GM12872 (cell line): Measurements from ENCODE around the gene PITX2.

ENCODE experiments used
- TF ChIP-seq, protein P1 (sequence below): IDR thresholded peaks from 3 replicates; pipeline ENCODE4 v1.5.1; 2011; ENCODE audit warnings: low read depth, mild to moderate bottlenecking, low read length, moderate library complexity; ENCODE audit not compliant: insufficient read depth

PITX2 gene

GRCh38 chr4:110663206-110663605 lies 40.3 kb upstream of the PITX2 start:
- TF ChIP-seq, protein P1, sequence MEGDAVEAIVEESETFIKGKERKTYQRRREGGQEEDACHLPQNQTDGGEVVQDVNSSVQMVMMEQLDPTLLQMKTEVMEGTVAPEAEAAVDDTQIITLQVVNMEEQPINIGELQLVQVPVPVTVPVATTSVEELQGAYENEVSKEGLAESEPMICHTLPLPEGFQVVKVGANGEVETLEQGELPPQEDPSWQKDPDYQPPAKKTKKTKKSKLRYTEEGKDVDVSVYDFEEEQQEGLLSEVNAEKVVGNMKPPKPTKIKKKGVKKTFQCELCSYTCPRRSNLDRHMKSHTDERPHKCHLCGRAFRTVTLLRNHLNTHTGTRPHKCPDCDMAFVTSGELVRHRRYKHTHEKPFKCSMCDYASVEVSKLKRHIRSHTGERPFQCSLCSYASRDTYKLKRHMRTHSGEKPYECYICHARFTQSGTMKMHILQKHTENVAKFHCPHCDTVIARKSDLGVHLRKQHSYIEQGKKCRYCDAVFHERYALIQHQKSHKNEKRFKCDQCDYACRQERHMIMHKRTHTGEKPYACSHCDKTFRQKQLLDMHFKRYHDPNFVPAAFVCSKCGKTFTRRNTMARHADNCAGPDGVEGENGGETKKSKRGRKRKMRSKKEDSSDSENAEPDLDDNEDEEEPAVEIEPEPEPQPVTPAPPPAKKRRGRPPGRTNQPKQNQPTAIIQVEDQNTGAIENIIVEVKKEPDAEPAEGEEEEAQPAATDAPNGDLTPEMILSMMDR: no peak

- TF ChIP-seq, protein P1: no peak
These were observed 37.9 kb upstream of the PITX2 start for GRCh38 chr4:110660755-110661154.

- TF ChIP-seq, protein P1: no peak
These were observed 31.4 kb upstream of the PITX2 start for GRCh38 chr4:110654254-110654635.

DNA sequence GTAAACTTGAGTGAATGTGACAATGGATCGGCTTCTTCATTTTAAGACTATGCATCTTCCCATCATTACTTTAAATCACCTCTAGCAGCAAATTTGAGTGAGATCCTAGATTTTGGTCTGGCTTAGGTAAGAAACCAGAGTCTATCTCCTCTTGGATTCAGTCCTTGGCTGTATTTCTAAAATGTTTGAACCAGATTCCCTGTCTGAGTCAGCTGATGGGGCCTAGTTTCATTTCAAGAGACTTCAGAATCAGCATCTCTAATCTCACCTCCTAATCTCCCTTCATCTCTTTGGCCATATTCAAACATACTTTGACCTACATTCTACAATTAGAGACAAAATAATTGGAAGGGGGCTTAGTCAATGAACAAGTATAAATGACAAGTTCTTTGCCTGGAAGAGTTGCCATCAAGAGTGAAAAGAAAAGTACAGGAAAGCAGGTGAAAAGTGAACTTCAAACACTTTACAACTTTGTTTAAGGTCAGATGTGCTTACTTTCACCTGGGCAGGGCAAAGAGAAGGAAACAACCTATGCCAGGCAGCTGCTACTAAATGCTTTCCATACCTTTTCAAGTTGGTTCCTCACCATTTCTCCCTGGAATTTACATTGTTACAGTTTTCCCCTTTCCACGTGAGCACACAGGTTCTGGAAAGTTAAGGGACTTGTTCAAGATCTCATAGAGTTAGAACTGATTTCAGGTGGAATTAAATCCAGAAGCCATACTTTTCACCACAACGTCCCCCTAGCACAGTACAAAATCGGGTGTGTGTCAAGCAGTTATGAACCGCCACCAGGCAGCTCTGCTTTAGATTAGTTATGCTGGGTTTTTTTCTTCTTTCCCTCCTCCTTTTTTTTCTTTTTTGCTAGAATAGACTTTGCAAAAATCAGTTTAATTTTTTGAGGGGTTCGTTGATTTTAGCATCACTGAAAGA lies 30.7 kb upstream of the PITX2 start:
- TF ChIP-seq, protein P1: no peak

DNA sequence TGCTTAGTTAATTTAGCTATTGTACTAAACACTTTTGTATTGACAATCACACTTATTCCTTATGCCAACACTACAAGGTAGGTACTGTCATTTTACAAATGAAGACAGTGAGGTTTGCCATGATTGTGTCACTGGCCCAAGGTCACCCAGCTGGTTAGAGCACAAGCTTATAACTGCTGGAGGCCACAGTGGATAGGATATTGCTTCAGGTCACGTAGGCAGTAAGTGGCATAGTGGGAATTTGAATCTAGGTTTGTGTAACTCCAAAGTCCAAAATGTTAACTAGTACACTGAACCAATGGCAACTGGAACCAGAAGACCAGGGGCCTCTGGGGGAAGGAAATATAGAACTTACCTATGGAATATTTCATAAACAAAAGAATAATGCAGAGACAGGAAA lies 21.1 kb upstream of the PITX2 start:
- TF ChIP-seq, protein P1: no peak

DNA sequence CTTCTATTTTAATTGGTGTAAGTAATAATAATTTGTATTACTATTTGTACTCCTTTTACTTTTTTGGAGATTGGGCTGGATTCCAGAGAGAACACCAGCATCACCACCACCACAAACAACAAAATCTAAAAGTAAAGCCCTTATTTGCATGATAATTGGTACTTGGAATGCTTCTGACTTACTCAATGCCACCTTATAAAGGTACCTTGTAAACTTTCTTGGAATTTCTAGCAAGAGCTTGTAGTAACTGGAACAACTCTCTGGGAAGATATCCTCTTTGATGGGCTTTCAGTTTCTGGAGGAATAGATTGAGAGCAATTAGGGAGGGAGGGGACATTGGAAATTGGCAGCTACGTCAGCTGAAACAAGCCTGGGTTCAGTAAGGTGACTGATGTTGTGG lies 20.2 kb upstream of the PITX2 start:
- TF ChIP-seq, protein P1: no peak

DNA sequence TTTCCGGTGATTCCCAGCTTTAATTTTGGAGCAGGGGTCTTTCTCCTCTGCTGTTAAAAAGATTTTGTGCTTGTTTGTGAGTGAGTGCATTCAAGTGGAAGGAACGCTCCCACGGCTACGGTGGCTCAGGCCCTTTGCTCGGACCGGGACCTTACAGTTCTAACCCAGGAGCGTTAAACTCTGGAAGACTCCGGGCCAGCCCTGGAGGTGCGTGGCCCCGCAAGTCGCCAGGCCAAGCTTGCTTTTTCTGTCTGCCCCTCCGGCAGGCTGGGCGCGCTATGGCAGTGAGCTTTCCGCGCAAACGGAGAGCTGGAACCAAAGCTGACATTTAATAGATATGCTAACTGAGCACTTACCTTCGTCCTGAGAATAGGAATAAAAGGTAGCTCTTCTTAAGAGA lies 18.3 kb upstream of the PITX2 start:
- TF ChIP-seq, protein P1: no peak
